Fibroblast of the aortic adventitia (primary cell): ENCODE results near the gene UNC79. TPM values are rescaled to one million over a fixed set of nuclear protein-coding genes. Genes with fewer than 3 reads are reported as not detected.

Experiments used
- DNase-seq: peaks from one replicate; pipeline ENCODE4 v3.0.0-alpha.2; 2010; ENCODE audit warnings: low read depth
- H3K4me3 ChIP-seq: 2 replicates; pipeline ENCODE4 v1.5.1; 2011; ENCODE audit warnings: low read depth, mild to moderate bottlenecking, control low read depth, low read length, moderate library complexity
- CTCF ChIP-seq: IDR thresholded peaks from 2 replicates; pipeline ENCODE4 v1.5.1; 2011; ENCODE audit warnings: mild to moderate bottlenecking, low read length, control low read depth, inconsistent platforms; ENCODE audit not compliant: insufficient read depth
- total RNA-seq: library from RNA; depleted of rRNA; stranded (reverse); fragments of >200 nt; gene quantifications from 2 replicates; pipeline ENCODE4 v1.2.3, GENCODE V29; 2012; ENCODE audit warnings: low replicate concordance

Gene UNC79
- total RNA-seq, 1 donor = 0.09 TPM

GRCh38 chr14:93727039-93727740 is 296.5 kb downstream of the UNC79 start:
- no peak for TF ChIP-seq CTCF
- H3K4me3 ChIP-seq = no peak overlapping the region
- no peak for DNase-seq

- no peak overlapping the region for H3K4me3 ChIP-seq
- no peak for TF ChIP-seq CTCF
- DNase-seq = no peak
These were observed 297.3 kb downstream of the UNC79 start for GRCh38 chr14:93727917-93728650.

GRCh38 chr14:93728651-93729016 is 297.9 kb downstream of the UNC79 start:
- DNase-seq = no peak
- no peak overlapping the region for H3K4me3 ChIP-seq
- no peak for TF ChIP-seq CTCF

GRCh38 chr14:93729993-93730392 is 299.3 kb downstream of the UNC79 start:
- H3K4me3 ChIP-seq = no peak overlapping the region
- no peak for TF ChIP-seq CTCF
- no peak for DNase-seq

- DNase-seq = no peak
- H3K4me3 ChIP-seq = no peak overlapping the region
- no peak for TF ChIP-seq CTCF
These were observed 301.0 kb downstream of the UNC79 start for GRCh38 chr14:93731753-93732152.

GRCh38 chr14:93732524-93732923 is 301.8 kb downstream of the UNC79 start:
- TF ChIP-seq CTCF = no peak
- no peak overlapping the region for H3K4me3 ChIP-seq
- DNase-seq = no peak
